ENCODE measurements around the gene C1orf35. TPM values are rescaled to one million over a fixed set of nuclear protein-coding genes. Genes with fewer than 3 reads are reported as not detected.

Gene C1orf35
- total and polyA plus RNA-seq, 2 of the 4 experiments (the other 2 are of a cell fraction) = 4.3 to 13.0 TPM

DNA sequence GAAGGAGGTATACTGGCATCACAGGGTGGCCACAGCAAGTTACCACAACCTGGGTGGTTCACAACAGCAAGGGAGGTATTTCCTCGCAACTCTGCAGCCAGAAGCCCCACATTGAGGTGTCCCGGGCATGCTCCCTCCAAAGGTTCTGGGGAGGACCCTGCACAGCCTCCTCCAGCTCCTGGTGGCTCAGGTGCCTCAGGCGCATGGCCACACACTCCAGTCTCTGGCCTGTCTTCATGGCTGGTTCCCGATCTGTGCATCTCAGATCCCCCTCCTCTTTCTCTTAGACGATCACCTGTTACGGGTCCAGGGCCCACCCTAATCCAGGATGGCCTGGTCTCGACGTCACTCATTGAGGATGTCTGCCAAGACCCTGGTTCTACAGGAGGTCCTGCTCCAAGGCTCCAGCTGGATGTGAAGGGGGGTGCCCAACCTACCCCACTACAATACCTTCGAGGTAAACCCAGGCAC, 27.3 kb downstream of the C1orf35 start:
- Histone ChIP-seq H3K9me1 (ENCODE audit: insufficient read depth, low read length) (no peaks in the 10 kb centered on the region; the same call in 1 of the 2 replicates), H2AK5ac (ENCODE audit: low read depth, low read length) (no peak overlapping the region), H3K9me3 (ENCODE audit: control insufficient read depth, insufficient read depth, low read length) (no peaks in the 10 kb centered on the region), H4K91ac (ENCODE audit: insufficient read depth, low read depth, low read length) (no peak overlapping the region), H2BK15ac (ENCODE audit: low read depth, low read length) (no peak overlapping the region), H3K27me3 (ENCODE audit: control insufficient read depth, insufficient read depth, low read length) (peaks cover 2% of the 10 kb centered on the region), H3K14ac (replicated peaks; ENCODE audit: low read depth, low read length) (no peak overlapping the region), H3K9ac (ENCODE audit: low read depth, low read length) (no peak overlapping the region), H2AFZ (replicated peaks; ENCODE audit: low read length, poor library complexity) (no peak overlapping the region), H4K20me1 (ENCODE audit: insufficient read depth, low read length) (peaks cover 23% of the 10 kb centered on the region), H3K79me1 (ENCODE audit: low read depth in 1 of 2, low read length in 2 of 2) (peaks cover 3 to 12% of the 10 kb centered on the region in 2 experiments; a peak in 2 of 4 replicates), H3K27ac (ENCODE audit: insufficient read depth, low read length) (no peak overlapping the region), H3K4me3 (ENCODE audit: insufficient read depth, low read depth, low read length) (no peak overlapping the region), H3K4me2 (ENCODE audit: low read depth, low read length) (no peak overlapping the region), H2BK5ac (ENCODE audit: low read depth, low read length, poor library complexity, severe bottlenecking) (no peak overlapping the region), H4K5ac (ENCODE audit: low read depth, low read length) (no peak overlapping the region), H3K4ac (ENCODE audit: low read depth, low read length) (no peak overlapping the region), H3K4me1 (ENCODE audit: control insufficient read depth, insufficient read depth, low read length) (no peaks in the 10 kb centered on the region), H4K8ac (ENCODE audit: low read depth in 2 of 2, low read length in 2 of 2) (no peak overlapping the region), H2AK9ac (replicated peaks; ENCODE audit: low read depth, low read length, poor library complexity) (no peak overlapping the region), H3K23ac (ENCODE audit: low read depth, low read length) (no peak overlapping the region), H2BK20ac (ENCODE audit: low read depth, low read length) (no peak overlapping the region), H2BK120ac (ENCODE audit: low read depth, low read length) (no peak overlapping the region), H3K36me3 (ENCODE audit: control insufficient read depth, insufficient read depth, low read length) (no peaks in the 10 kb centered on the region), H3K18ac (ENCODE audit: low read depth, low read length) (no peak overlapping the region), H3K56ac (ENCODE audit: extremely low read depth, insufficient read depth, low read length) (no peak overlapping the region)
- dilution Hi-C loops (cut with HindIII; ENCODE audit: low sequenced_read_pairs, unreplicated experiment) = no loop called here
- no peak for ATAC-seq (ENCODE audit: low read depth)
- WGBS, 2 experiments (ENCODE audit: extremely low coverage in 2 of 2, insufficient read length in 1 of 2) = 84% methylated on average over 3 of the region's 9 CpGs; no CpG with 5 or more reads in 1 of the 2 experiments
- TF ChIP-seq BHLHE40 (IDR thresholded peaks at IDR 0.05; ENCODE audit: low read depth, low read length) = no peak
- POLR2A ChIA-PET (ENCODE audit: unreplicated experiment) = no interaction called here
- intact Hi-C loops (cut with micrococcal nuclease) = no loop called here
- CTCF ChIA-PET = no interaction called here
- DNase-seq = no peak
- in situ Hi-C loops (cut with MboI; ENCODE audit: low sequenced_read_pairs) = no loop called here
- BruUV-seq (replicated peaks) = no TSS peak

Measured in IMR-90 (cell line).